ES-I3 (cell line): Measurements from ENCODE around the gene LAYN.

Experiments
- H3K36me3 ChIP-seq: 2 replicates; pipeline ENCODE4 v1.6.1; 2013; ENCODE audit warnings: mild to moderate bottlenecking, low read length, control low read depth, moderate library complexity; ENCODE audit not compliant: insufficient read depth
- H3K4me1 ChIP-seq: 2 replicates; pipeline ENCODE4 v1.6.1; 2013; ENCODE audit warnings: mild to moderate bottlenecking, control low read depth, low read length; ENCODE audit not compliant: insufficient read depth
- H3K9ac ChIP-seq: 2 replicates; pipeline ENCODE4 v1.6.1; 2013; ENCODE audit warnings: low read depth, mild to moderate bottlenecking, low read length, moderate library complexity
- H3K9me3 ChIP-seq: 2 replicates; pipeline ENCODE4 v1.6.1; 2013; ENCODE audit warnings: mild to moderate bottlenecking, low read length, moderate library complexity; ENCODE audit not compliant: control insufficient read depth, insufficient read depth

Gene LAYN

DNA sequence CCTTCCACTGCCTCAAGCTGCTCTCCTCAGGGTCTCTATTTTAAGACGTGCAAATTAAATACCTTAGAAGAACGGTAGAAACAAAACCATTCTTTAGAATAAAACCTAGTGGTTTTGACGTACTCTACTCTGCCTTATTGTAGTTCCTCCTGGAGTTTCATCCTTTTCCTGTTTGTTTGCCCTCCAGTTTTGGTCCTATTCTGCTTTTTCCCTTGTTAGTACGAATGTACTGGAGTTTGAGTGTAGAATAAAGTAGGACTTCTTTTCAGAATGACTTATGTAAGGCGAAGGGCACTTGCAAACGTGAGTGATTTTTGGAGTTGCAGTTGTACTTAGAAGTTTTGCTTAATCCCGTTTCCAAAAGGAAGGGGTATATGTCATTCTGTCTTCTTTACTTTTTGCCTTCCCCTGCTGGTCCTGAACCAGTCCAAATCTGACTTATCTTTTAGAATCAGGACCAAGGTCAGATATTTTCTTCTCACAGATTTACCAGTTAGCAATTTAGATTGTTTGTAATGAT is 63.2 kb downstream of the LAYN start:
- Histone ChIP-seq H3K9me3 (no peaks in the 10 kb centered on the region), H3K36me3 (no peaks in the 10 kb centered on the region), H3K9ac (peak overlapping the region; percentile 84; the same call in 1 of the 2 replicates), H3K4me1 (peaks cover 10% of the 10 kb centered on the region; the same call in 1 of the 2 replicates)

DNA sequence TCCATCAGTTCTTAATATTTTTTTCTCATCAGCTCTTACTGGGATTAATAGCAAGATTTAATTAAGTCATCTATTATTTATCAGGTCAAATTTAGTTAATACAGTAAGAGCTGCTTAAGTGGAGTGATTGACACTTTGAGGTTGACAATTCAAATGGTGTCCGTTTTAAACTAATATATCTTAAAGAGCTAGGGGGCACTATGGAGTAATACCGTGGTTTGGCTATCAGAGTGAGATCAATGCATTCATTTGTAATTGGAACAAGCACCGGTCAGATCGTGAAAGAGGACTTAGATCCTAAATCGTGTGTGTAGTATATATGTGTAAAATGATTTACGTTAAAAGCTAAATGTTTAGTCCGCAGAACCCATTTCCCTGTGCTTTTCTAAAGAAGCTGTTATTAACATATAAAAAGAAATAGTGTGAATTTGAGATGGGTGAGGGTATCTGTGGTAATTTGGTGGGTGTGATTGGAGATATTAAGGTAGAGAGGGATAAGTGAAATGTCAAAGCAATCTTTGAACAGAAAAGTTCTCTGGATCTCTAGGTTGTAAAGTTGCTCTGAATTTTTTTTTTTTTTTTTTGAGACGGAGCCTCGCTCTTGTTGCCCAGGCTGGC is 64.0 kb downstream of the LAYN start:
- Histone ChIP-seq H3K9ac (peak overlapping the region; percentile 5; the same call in 1 of the 2 replicates), H3K4me1 (peaks cover 10% of the 10 kb centered on the region; the same call in 1 of the 2 replicates), H3K9me3 (no peaks in the 10 kb centered on the region)

DNA sequence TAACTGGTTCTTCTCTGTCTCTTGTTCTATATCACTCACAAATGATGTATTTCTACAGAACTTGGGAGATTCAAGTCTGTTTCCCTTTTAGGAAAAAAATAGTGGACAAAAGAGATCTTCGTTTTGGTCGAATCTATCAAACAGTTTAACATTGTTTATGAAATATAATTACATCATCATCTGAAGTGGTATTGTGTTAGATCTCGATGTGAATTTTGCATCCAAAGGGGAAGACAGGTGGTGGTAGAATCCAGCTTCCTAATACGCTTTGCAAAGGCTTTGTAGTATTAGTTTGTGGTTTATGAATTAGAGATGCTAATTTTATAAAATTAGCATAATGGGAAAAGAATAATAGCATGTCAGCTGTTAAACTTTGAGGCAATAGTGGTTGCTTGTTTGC is 65.2 kb downstream of the LAYN start:
- H3K9ac ChIP-seq, result no peak overlapping the region
- H3K9me3 ChIP-seq, result no peaks in the 10 kb centered on the region
- H3K4me1 ChIP-seq, result peaks cover 10% of the 10 kb centered on the region; the same call in 1 of the 2 replicates
- no peaks in the 10 kb centered on the region for H3K36me3 ChIP-seq

More for the DNA sequence above, 64.0 kb downstream of the LAYN start:
- no peaks in the 10 kb centered on the region for H3K36me3 ChIP-seq

DNA sequence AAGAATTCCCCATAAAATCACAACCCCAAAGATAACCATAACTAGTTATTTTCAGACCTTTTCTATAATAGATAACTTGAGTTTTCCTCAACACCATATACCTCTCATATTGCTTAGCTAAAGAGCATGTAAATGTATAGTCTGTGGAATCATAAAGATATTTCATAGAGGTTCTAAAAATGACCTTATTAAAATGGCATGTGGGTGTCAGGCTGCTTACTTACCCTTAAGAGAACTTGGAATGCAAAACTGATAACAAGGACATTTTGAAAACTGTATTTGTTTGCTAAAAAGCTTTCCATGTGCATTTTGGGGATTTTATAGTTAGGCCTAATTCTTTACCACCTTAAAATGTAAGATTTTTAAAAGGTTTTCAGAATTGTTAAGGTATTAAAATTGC is 66.5 kb downstream of the LAYN start:
- H3K9me3 ChIP-seq, result no peaks in the 10 kb centered on the region
- no peaks in the 10 kb centered on the region for H3K36me3 ChIP-seq
- H3K9ac ChIP-seq, result no peak overlapping the region
- H3K4me1 ChIP-seq, result peaks cover 3% of the 10 kb centered on the region; the same call in 1 of the 2 replicates

DNA sequence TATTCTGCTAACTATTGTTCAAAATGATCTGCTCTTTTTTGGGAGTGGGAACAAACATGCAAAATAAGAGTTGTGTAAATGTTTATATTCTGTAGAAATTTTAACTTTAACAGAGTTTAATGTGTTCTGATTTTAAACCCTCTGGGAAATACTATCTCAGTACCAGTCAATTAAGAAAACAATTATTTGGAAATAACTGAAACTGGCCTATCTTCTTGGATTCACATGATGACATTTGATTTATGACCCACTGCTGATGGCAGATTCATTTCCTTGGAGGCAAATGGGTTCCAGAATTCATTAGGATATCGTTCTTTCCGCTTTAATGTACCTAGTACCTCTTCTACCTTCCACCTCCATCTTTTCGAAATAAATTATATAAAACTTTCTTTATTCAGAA is 67.2 kb downstream of the LAYN start:
- Histone ChIP-seq H3K9ac (no peak overlapping the region), H3K9me3 (no peaks in the 10 kb centered on the region), H3K4me1 (peaks cover 9% of the 10 kb centered on the region), H3K36me3 (no peaks in the 10 kb centered on the region)
